HCT116 (cell line): Measurements from ENCODE around the gene ARMH4.

ENCODE experiments used
- ATF3 ChIP-seq: IDR thresholded peaks from 2 replicates; pipeline ENCODE4 v1.6.1; 2012
- CEBPB ChIP-seq: IDR thresholded peaks from 2 replicates; pipeline ENCODE4 v1.6.1; 2012; ENCODE audit warnings: low read depth
- JUND ChIP-seq: IDR thresholded peaks from 2 replicates; pipeline ENCODE4 v1.6.1; 2012
- POLR2A ChIP-seq: IDR thresholded peaks from 2 replicates; pipeline ENCODE4 v1.7.0; 2011; ENCODE audit warnings: borderline replicate concordance; ENCODE audit not compliant: insufficient read depth, insufficient read length; ENCODE audit errors: extremely low read depth
- TF ChIP-seq, protein P1 (sequence below), 3 experiments: fragments of 200-600 bp in 1 of 3; sonication (generic) in 1 of 3; IDR thresholded peaks in 2 of 3; conservative IDR thresholded peaks in 1 of 3; 2 replicates each; pipeline ENCODE4 v1.5.1; 2012 to 2017; ENCODE audit warnings: low read depth in 2 of 3, low read length in 2 of 3, antibody characterized with exemption in 1 of 3, borderline replicate concordance in 1 of 3, control low read depth in 1 of 3, mild to moderate bottlenecking in 1 of 3, mixed read lengths in 1 of 3, mixed run types in 1 of 3, moderate library complexity in 1 of 3; ENCODE audit not compliant: insufficient read depth in 1 of 3

- TF ChIP-seq CEBPB (no peak), JUND (no peak), ATF3 (no peak), POLR2A (no peak)
- TF ChIP-seq, protein P1, sequence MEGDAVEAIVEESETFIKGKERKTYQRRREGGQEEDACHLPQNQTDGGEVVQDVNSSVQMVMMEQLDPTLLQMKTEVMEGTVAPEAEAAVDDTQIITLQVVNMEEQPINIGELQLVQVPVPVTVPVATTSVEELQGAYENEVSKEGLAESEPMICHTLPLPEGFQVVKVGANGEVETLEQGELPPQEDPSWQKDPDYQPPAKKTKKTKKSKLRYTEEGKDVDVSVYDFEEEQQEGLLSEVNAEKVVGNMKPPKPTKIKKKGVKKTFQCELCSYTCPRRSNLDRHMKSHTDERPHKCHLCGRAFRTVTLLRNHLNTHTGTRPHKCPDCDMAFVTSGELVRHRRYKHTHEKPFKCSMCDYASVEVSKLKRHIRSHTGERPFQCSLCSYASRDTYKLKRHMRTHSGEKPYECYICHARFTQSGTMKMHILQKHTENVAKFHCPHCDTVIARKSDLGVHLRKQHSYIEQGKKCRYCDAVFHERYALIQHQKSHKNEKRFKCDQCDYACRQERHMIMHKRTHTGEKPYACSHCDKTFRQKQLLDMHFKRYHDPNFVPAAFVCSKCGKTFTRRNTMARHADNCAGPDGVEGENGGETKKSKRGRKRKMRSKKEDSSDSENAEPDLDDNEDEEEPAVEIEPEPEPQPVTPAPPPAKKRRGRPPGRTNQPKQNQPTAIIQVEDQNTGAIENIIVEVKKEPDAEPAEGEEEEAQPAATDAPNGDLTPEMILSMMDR (IDR thresholded peaks at IDR 0.05 in 2 of 3, conservative IDR thresholded peaks at IDR 0.05 in 1 of 3; ENCODE audit: borderline replicate concordance in 1 of 3, insufficient read depth in 1 of 3, low read depth in 2 of 3, low read length in 2 of 3): no peak
Observed at GRCh38 chr14:58104808-58105207, 47.2 kb downstream of the ARMH4 start.
